Liver (tissue), 9 donors: Measurements from ENCODE around the gene BRD3. TPM values are rescaled to one million over a fixed set of nuclear protein-coding genes. Genes with fewer than 3 reads are reported as not detected.

Experiments used
- DNase-seq: peaks from one replicate; pipeline ENCODE4 v3.0.0-alpha.2; 2017; ENCODE audit warnings: low spot score
- H3K27ac ChIP-seq, 2 donors: one replicate each; pipeline ENCODE4 v1.7.0; 2013; ENCODE audit warnings: inconsistent platforms in 2 of 2, low read length in 2 of 2, control low read depth in 1 of 2, low read depth in 1 of 2, mild to moderate bottlenecking in 1 of 2
- H3K27me3 ChIP-seq, 4 donors: one replicate each; pipeline versions ENCODE4 v1.6.1 to v1.7.0; 2013; ENCODE audit warnings: low read length in 3 of 4, inconsistent platforms in 1 of 4, mild to moderate bottlenecking in 1 of 4, moderate library complexity in 1 of 4; ENCODE audit not compliant: control insufficient read depth in 4 of 4, insufficient read depth in 4 of 4
- H3K36me3 ChIP-seq, 4 donors: one replicate each; pipeline versions ENCODE4 v1.6.1 to v1.7.0; 2013; ENCODE audit warnings: low read length in 3 of 4, mild to moderate bottlenecking in 3 of 4, low read depth in 1 of 4, moderate library complexity in 1 of 4; ENCODE audit not compliant: control insufficient read depth in 4 of 4, insufficient read depth in 3 of 4
- H3K4me1 ChIP-seq, 4 donors: one replicate each; pipeline versions ENCODE4 v1.6.1 to v1.7.0; 2013; ENCODE audit warnings: low read length in 3 of 4, mild to moderate bottlenecking in 3 of 4, moderate library complexity in 1 of 4; ENCODE audit not compliant: control insufficient read depth in 4 of 4, insufficient read depth in 4 of 4
- H3K4me3 ChIP-seq, 3 donors: one replicate each; pipeline versions ENCODE4 v1.6.1 to v1.7.0; 2013; ENCODE audit warnings: low read length in 3 of 3, control low read depth in 1 of 3, low read depth in 1 of 3, mild to moderate bottlenecking in 1 of 3
- H3K9ac ChIP-seq, 2 donors: one replicate each; pipeline ENCODE4 v1.7.0; 2013; ENCODE audit warnings: low read length in 2 of 2, mild to moderate bottlenecking in 2 of 2, moderate library complexity in 2 of 2, control low read depth in 1 of 2, low read depth in 1 of 2
- H3K9me3 ChIP-seq, 4 donors: one replicate each; pipeline versions ENCODE4 v1.6.1 to v1.7.0; 2013; ENCODE audit warnings: low read length in 3 of 4; ENCODE audit not compliant: control insufficient read depth in 4 of 4
- CTCF ChIP-seq: fragments of 150-350 bp; IDR thresholded peaks from 2 replicates; pipeline ENCODE4 v1.5.1; 2017; ENCODE audit warnings: improper control_type of control experiment, low read depth, low read length; ENCODE audit not compliant: missing input control
- EGR1 ChIP-seq, 2 donors: IDR thresholded peaks; 2 replicates each; pipeline ENCODE4 v1.6.1; 2016 to 2018; ENCODE audit warnings: antibody characterized with exemption in 2 of 2, low read depth in 2 of 2
- FOXA1 ChIP-seq: IDR thresholded peaks from 2 replicates; pipeline ENCODE4 v1.6.1; 2016; ENCODE audit warnings: antibody characterized with exemption
- GABPA ChIP-seq, 2 donors: IDR thresholded peaks in 1 of 2; conservative IDR thresholded peaks in 1 of 2; 2 replicates each; pipeline ENCODE4 v1.6.1; 2016; ENCODE audit warnings: antibody characterized with exemption in 2 of 2, mild to moderate bottlenecking in 1 of 2, moderate library complexity in 1 of 2
- HNF4A ChIP-seq, 2 donors: conservative IDR thresholded peaks; 2 replicates each; pipeline ENCODE4 v1.6.1; 2016; ENCODE audit warnings: antibody characterized with exemption in 2 of 2, mild to moderate bottlenecking in 2 of 2
- HNF4G ChIP-seq: IDR thresholded peaks from 2 replicates; pipeline ENCODE4 v1.6.1; 2016; ENCODE audit warnings: antibody characterized with exemption
- JUND ChIP-seq, 2 donors: IDR thresholded peaks; 2 replicates each; pipeline ENCODE4 v1.6.1; 2016; ENCODE audit warnings: antibody characterized with exemption in 2 of 2
- NR2F2 ChIP-seq: IDR thresholded peaks from 2 replicates; pipeline ENCODE4 v1.6.1; 2016; ENCODE audit warnings: antibody characterized with exemption
- RAD21 ChIP-seq, 2 donors: IDR thresholded peaks; 2 replicates each; pipeline ENCODE4 v1.6.1; 2016; ENCODE audit warnings: antibody characterized with exemption in 2 of 2, mild to moderate bottlenecking in 2 of 2
- REST ChIP-seq: IDR thresholded peaks from 2 replicates; pipeline ENCODE4 v1.6.1; 2016; ENCODE audit warnings: antibody characterized with exemption, mild to moderate bottlenecking
- SP1 ChIP-seq: IDR thresholded peaks from 2 replicates; pipeline ENCODE4 v1.6.1; 2018; ENCODE audit warnings: antibody characterized with exemption, mild to moderate bottlenecking
- TAF1 ChIP-seq: conservative IDR thresholded peaks from 2 replicates; pipeline ENCODE4 v1.6.1; 2016; ENCODE audit warnings: antibody characterized with exemption, mild to moderate bottlenecking
- YY1 ChIP-seq: IDR thresholded peaks from 2 replicates; pipeline ENCODE4 v1.6.1; 2016; ENCODE audit warnings: antibody characterized with exemption, mild to moderate bottlenecking
- ZBTB33 ChIP-seq: IDR thresholded peaks from 2 replicates; pipeline ENCODE4 v1.6.1; 2016; ENCODE audit warnings: antibody characterized with exemption
- WGBS: extraction: QIAGEN DNeasy Blood & Tissue Kit; methylation state at CpG from one replicate; pipeline ENCODE4 v1.1.7; 2013; 5-methylcytosine and 5-hydroxymethylcytosine counted together
- polyA plus RNA-seq, 2 donors: library from polyadenylated mRNA; stranded (reverse) in 1 of 2; unstranded in 1 of 2; fragments of 200-250 nt in 1 of 2; fragments of >200 nt in 1 of 2; fragmentation: Nextera tagmentation in 1 of 2; extraction: Ambion mirVana in 1 of 2; gene quantifications; one replicate each; pipeline versions ENCODE4 v1.2.1 to v1.2.3, GENCODE V29; 2013 to 2015
- total RNA-seq, 2 donors: library from RNA; depleted of rRNA; stranded (reverse); fragments of >200 nt; gene quantifications; one replicate each; pipeline ENCODE4 v1.2.3, GENCODE V29; 2014
- donor health status: healthy.
- donor health status: healthy.
- donor health status: healthy.
- donor health status: healthy.
- donor health status: healthy.

Gene BRD3
- total and polyA plus RNA-seq, 4 donors, result 7.2 to 17.7 (median 12.7) TPM

GRCh38 chr9:134111064-134111463, 43.2 kb upstream of the BRD3 start:
- TF ChIP-seq NR2F2 (no peak), EGR1 (IDR thresholded peaks at IDR 0.05; ENCODE audit: low read depth in 2 of 2) (no peak), GABPA (IDR thresholded peaks at IDR 0.05 in 1 of 2, conservative IDR thresholded peaks at IDR 0.05 in 1 of 2) (no peak), HNF4G (no peak), YY1 (no peak), SP1 (no peak), RAD21 (IDR thresholded peaks at IDR 0.05) (no peak), JUND (IDR thresholded peaks at IDR 0.05) (no peak), ZBTB33 (no peak), HNF4A (conservative IDR thresholded peaks at IDR 0.05) (no peak), TAF1 (no peak), CTCF (no peak), FOXA1 (no peak)
- Histone ChIP-seq H3K9ac (no peak overlapping the region), H3K36me3 (no peaks in the 10 kb centered on the region), H3K4me3 (no peak overlapping the region), H3K27me3 (no peaks in the 10 kb centered on the region), H3K9me3 (no peaks in the 10 kb centered on the region), H3K27ac (no peak overlapping the region), H3K4me1 (no peaks in the 10 kb centered on the region)
- no peak for DNase-seq
- 78% methylated on average over 9 of the region's 9 CpGs for WGBS

- Histone ChIP-seq H3K9me3 (peaks cover 0 to 3% (median 0%) of the 10 kb centered on the region in 4 donors), H3K27me3 (no peaks in the 10 kb centered on the region), H3K4me3 (no peak overlapping the region), H3K36me3 (no peaks in the 10 kb centered on the region), H3K27ac (no peak overlapping the region), H3K9ac (no peak overlapping the region), H3K4me1 (no peaks in the 10 kb centered on the region)
- no peak for DNase-seq
- WGBS, result 77% methylated on average over 5 of the region's 5 CpGs
- TF ChIP-seq EGR1 (IDR thresholded peaks at IDR 0.05; ENCODE audit: low read depth in 2 of 2) (no peak), REST (no peak)
Observed at GRCh38 chr9:134103391-134103998, 35.7 kb upstream of the BRD3 start.
